H1 (cell line): ENCODE measurements around the gene STK16. TPM values are rescaled to one million over a fixed set of nuclear protein-coding genes. Genes with fewer than 3 reads are reported as not detected.

Source experiments
- CTCF ChIA-PET: fragments of 300-600 bp; sonication (Branson Sonifier 250); formaldehyde crosslinking; loops from one replicate; lab custom pipeline; 2021; ENCODE audit not compliant: partially characterized antibody; lab: Charles Lee
- POLR2A ChIA-PET: fragments of 300-600 bp; sonication (Branson Sonifier 250); formaldehyde crosslinking; loops from one replicate; lab custom pipeline; 2021; ENCODE audit warnings: inconsistent platforms; ENCODE audit not compliant: partially characterized antibody; lab: Charles Lee
- DNase-seq, 2 experiments: peaks; one replicate each; pipeline versions ENCODE4 v3.0.0 to v3.0.0-alpha.2; 2010 to 2022; ENCODE audit warnings: low spot score in 2 of 2, low read depth in 1 of 2, mixed read lengths in 1 of 2
- FAIRE-seq: peaks from 2 replicates; lab custom pipeline; 2011; peaks lifted over from hg19 to GRCh38; lab: Jason Lieb, UNC
- H2AFZ ChIP-seq: 2 replicates; pipeline ENCODE4 v1.8.1; 2012; ENCODE audit warnings: low read length, inconsistent platforms
- H2AK5ac ChIP-seq: 2 replicates; pipeline ENCODE4 v1.6.1; 2013; ENCODE audit warnings: low read depth, low read length
- H2BK120ac ChIP-seq: replicated peaks from 2 replicates; pipeline ENCODE3; 2013; ENCODE audit warnings: low read depth, low read length, inconsistent platforms
- H2BK12ac ChIP-seq: 2 replicates; pipeline ENCODE4 v1.6.1; 2013; ENCODE audit warnings: low read depth, low read length
- H2BK15ac ChIP-seq: 2 replicates; pipeline ENCODE4 v1.6.1; 2013; ENCODE audit warnings: low read length
- H2BK20ac ChIP-seq: 2 replicates; pipeline ENCODE4 v1.6.1; 2013; ENCODE audit warnings: low read length
- H2BK5ac ChIP-seq: 2 replicates; pipeline ENCODE4 v1.6.1; 2013; ENCODE audit warnings: low read depth, low read length
- H3K14ac ChIP-seq: 2 replicates; pipeline ENCODE4 v1.6.1; 2013; ENCODE audit warnings: inconsistent platforms; ENCODE audit not compliant: insufficient read length
- H3K18ac ChIP-seq: 2 replicates; pipeline ENCODE4 v1.6.1; 2013; ENCODE audit warnings: low read length; ENCODE audit errors: extremely low read depth
- H3K23ac ChIP-seq: 2 replicates; pipeline ENCODE4 v1.6.1; 2013; ENCODE audit warnings: inconsistent platforms; ENCODE audit not compliant: insufficient read length
- H3K23me2 ChIP-seq: 2 replicates; pipeline ENCODE4 v1.6.1; 2013; ENCODE audit warnings: low read depth, low read length
- H3K27ac ChIP-seq: 2 replicates; pipeline ENCODE4 v1.6.1; 2011; ENCODE audit warnings: low read depth, low read length, inconsistent platforms
- H3K27me3 ChIP-seq, 4 experiments: replicated peaks in 1 of 4; 1 replicate in 1 of 4; 2 replicates in 3 of 4; pipeline versions ENCODE4 v1.6.1 to v1.8.1; 2011 to 2013; ENCODE audit warnings: low read length in 3 of 4, mild to moderate bottlenecking in 3 of 4, inconsistent platforms in 2 of 4, mixed read lengths in 2 of 4, moderate library complexity in 1 of 4; ENCODE audit not compliant: control insufficient read depth in 3 of 4, insufficient read depth in 3 of 4; ENCODE audit errors: extremely low read depth in 1 of 4
- H3K36me3 ChIP-seq, 4 experiments: 2 replicates each; pipeline versions ENCODE4 v1.6.1 to v1.8.1; 2011 to 2013; ENCODE audit warnings: mild to moderate bottlenecking in 4 of 4, low read length in 3 of 4, moderate library complexity in 2 of 4, control low read depth in 1 of 4, inconsistent platforms in 1 of 4; ENCODE audit not compliant: insufficient read depth in 4 of 4, control insufficient read depth in 2 of 4
- H3K4ac ChIP-seq: replicated peaks from 2 replicates; pipeline ENCODE3; 2013; ENCODE audit warnings: low read length, low read depth, mixed read lengths, inconsistent platforms; ENCODE audit not compliant: insufficient read length
- H3K4me1 ChIP-seq, 4 experiments: replicated peaks in 1 of 4; 1 replicate in 1 of 4; 2 replicates in 3 of 4; pipeline versions ENCODE4 v1.6.1 to v1.8.1; 2011 to 2013; ENCODE audit warnings: low read length in 3 of 4, inconsistent platforms in 2 of 4, mixed read lengths in 1 of 4; ENCODE audit not compliant: insufficient read depth in 4 of 4, control insufficient read depth in 3 of 4
- H3K4me2 ChIP-seq, 2 experiments: 2 replicates each; pipeline versions ENCODE4 v1.6.1 to v1.8.1; 2011 to 2013; ENCODE audit warnings: low read depth in 2 of 2, low read length in 2 of 2, control low read depth in 1 of 2, inconsistent platforms in 1 of 2, mild to moderate bottlenecking in 1 of 2; ENCODE audit not compliant: insufficient read depth in 1 of 2
- H3K4me3 ChIP-seq, 4 experiments: fragments of 200-600, 300-600 bp in 1 of 4; sonication (generic), shearing (Covaris generic), sonication (Bioruptor Twin) in 1 of 4; 2 replicates each; pipeline versions ENCODE4 v1.5.1 to v1.8.1; 2011 to 2016; ENCODE audit warnings: low read length in 4 of 4, low read depth in 3 of 4, control low read depth in 2 of 4, inconsistent platforms in 2 of 4, mild to moderate bottlenecking in 2 of 4, mixed read lengths in 1 of 4, moderate library complexity in 1 of 4; ENCODE audit not compliant: insufficient read depth in 2 of 4; ENCODE audit errors: extremely low read depth in 1 of 4
- H3K56ac ChIP-seq: replicated peaks from 2 replicates; pipeline ENCODE3; 2013; ENCODE audit warnings: low read depth, mild to moderate bottlenecking, mixed read lengths, low read length, inconsistent platforms; ENCODE audit not compliant: insufficient read length
- H3K79me1 ChIP-seq: 2 replicates; pipeline ENCODE4 v1.6.1; 2013; ENCODE audit warnings: low read depth, low read length, control low read depth
- H3K79me2 ChIP-seq, 2 experiments: 2 replicates each; pipeline versions ENCODE4 v1.6.1 to v1.8.1; 2012 to 2013; ENCODE audit warnings: low read length in 2 of 2, mild to moderate bottlenecking in 2 of 2, inconsistent platforms in 1 of 2; ENCODE audit not compliant: insufficient read depth in 2 of 2, control insufficient read depth in 1 of 2
- H3K9ac ChIP-seq, 4 experiments: replicated peaks in 1 of 4; 1 replicate in 1 of 4; 2 replicates in 3 of 4; pipeline versions ENCODE4 v1.6.1 to v1.8.1; 2011 to 2013; ENCODE audit warnings: low read depth in 3 of 4, low read length in 3 of 4, control low read depth in 2 of 4, mild to moderate bottlenecking in 2 of 4, moderate library complexity in 2 of 4, inconsistent platforms in 1 of 4; ENCODE audit errors: extremely low read depth in 1 of 4
- H3K9me3 ChIP-seq, 2 experiments: 2 replicates each; pipeline versions ENCODE4 v1.6.1 to v1.8.1; 2012 to 2013; ENCODE audit warnings: mild to moderate bottlenecking in 2 of 2, moderate library complexity in 2 of 2, control low read depth in 1 of 2, inconsistent platforms in 1 of 2, low read depth in 1 of 2, low read length in 1 of 2, mixed read lengths in 1 of 2; ENCODE audit not compliant: insufficient read depth in 2 of 2
- H4K20me1 ChIP-seq, 2 experiments: replicated peaks in 1 of 2; 2 replicates each; pipeline versions ENCODE3 to v1.8.1; 2011 to 2013; ENCODE audit warnings: inconsistent platforms in 2 of 2, low read length in 2 of 2, mild to moderate bottlenecking in 1 of 2; ENCODE audit not compliant: insufficient read depth in 2 of 2, control insufficient read depth in 1 of 2
- H4K5ac ChIP-seq: 2 replicates; pipeline ENCODE4 v1.6.1; 2013; ENCODE audit warnings: low read length, low read depth, mixed read lengths, inconsistent platforms; ENCODE audit not compliant: insufficient read length
- H4K8ac ChIP-seq: 2 replicates; pipeline ENCODE4 v1.8.0; 2013; ENCODE audit warnings: mild to moderate bottlenecking, moderate library complexity, low read length, inconsistent platforms; ENCODE audit not compliant: insufficient read depth; ENCODE audit errors: extremely low read depth
- H4K91ac ChIP-seq: replicated peaks from 2 replicates; pipeline ENCODE3; 2013; ENCODE audit warnings: low read length, mixed read lengths, inconsistent platforms; ENCODE audit not compliant: insufficient read length
- ATF2 ChIP-seq: IDR thresholded peaks from 2 replicates; pipeline ENCODE4 v1.6.1; 2012; ENCODE audit warnings: low read length, inconsistent platforms
- BACH1 ChIP-seq: IDR thresholded peaks from 2 replicates; pipeline ENCODE4 v1.6.1; 2012; ENCODE audit warnings: low read length, improper control_type of control experiment
- CHD1 ChIP-seq: IDR thresholded peaks from 2 replicates; pipeline ENCODE4 v1.6.1; 2012; ENCODE audit warnings: low read depth, low read length, improper control_type of control experiment
- CTCF ChIP-seq, 3 experiments: IDR thresholded peaks; 1 replicate in 2 of 3; 2 replicates in 1 of 3; pipeline versions ENCODE4 v1.5.1 to v1.6.1; 2011; ENCODE audit warnings: low read length in 3 of 3, mild to moderate bottlenecking in 3 of 3, inconsistent platforms in 2 of 3, low read depth in 1 of 3, moderate library complexity in 1 of 3; ENCODE audit not compliant: insufficient read depth in 1 of 3; ENCODE audit errors: control extremely low read depth in 1 of 3
- EZH2 ChIP-seq: fragments of 200-600 bp; sonication (generic); IDR thresholded peaks from 2 replicates; pipeline ENCODE4 v1.7.1; 2012; ENCODE audit warnings: low read depth, mild to moderate bottlenecking, moderate library complexity, low read length, inconsistent platforms; ENCODE audit not compliant: severe bottlenecking
- KDM1A ChIP-seq: fragments of 200-600, 300-600 bp; sonication (generic); IDR thresholded peaks from 2 replicates; pipeline ENCODE4 v1.7.1; 2016; ENCODE audit warnings: mild to moderate bottlenecking, low read length, borderline replicate concordance
- RBBP5 ChIP-seq: IDR thresholded peaks from 2 replicates; pipeline ENCODE4 v1.7.1; 2012; ENCODE audit warnings: low read depth, mild to moderate bottlenecking, inconsistent platforms, low read length, moderate library complexity, borderline replicate concordance
- TBP ChIP-seq: IDR thresholded peaks from 2 replicates; pipeline ENCODE4 v1.6.1; 2011; ENCODE audit warnings: low read depth, low read length, improper control_type of control experiment
- TCF12 ChIP-seq: IDR thresholded peaks from 2 replicates; pipeline ENCODE4 v1.6.1; 2011; ENCODE audit warnings: low read depth, mild to moderate bottlenecking, low read length
- WGBS, 2 experiments: shearing (Covaris generic) in 1 of 2; methylation state at CpG; one replicate each; pipeline versions ENCODE4 v1.1.6 to v1.1.7; 2013 to 2015; ENCODE audit warnings: low lambda C conversion rate in 2 of 2, mixed read lengths in 2 of 2, inconsistent platforms in 1 of 2, low coverage in 1 of 2, missing lambda C conversion rate in 1 of 2; ENCODE audit not compliant: insufficient replicate concordance in 2 of 2, insufficient coverage in 1 of 2, insufficient read length in 1 of 2; ENCODE audit errors: extremely low coverage in 1 of 2, missing lambda C conversion rate in 1 of 2; 5-methylcytosine and 5-hydroxymethylcytosine counted together
- polyA plus RNA-seq, 7 experiments: library from polyadenylated mRNA; depleted of rRNA in 3 of 7; stranded (reverse) in 5 of 7; unstranded in 2 of 7; fragments of >200 nt in 5 of 7; fragments of 200-250 nt in 2 of 7; gene quantifications; 1 replicate in 5 of 7; 2 replicates in 1 of 7; 4 replicates in 1 of 7; pipeline versions ENCODE4 v1.2.1 to v1.2.3, GENCODE V29; 2011 to 2013; ENCODE audit warnings: missing spikeins in 2 of 7, mixed read lengths in 2 of 7
- total RNA-seq: library from RNA; stranded (reverse); fragmentation: NEBNext Ultra II Directional; extraction: Animal tissue kit (Norgen Biotek cat#: 25700); gene quantifications from 2 replicates; pipeline ENCODE4 v1.2.1, GENCODE V29; 2021

The STK16 gene
- total and polyA plus RNA-seq, 2 of the 8 experiments (the other 6 are each of a cell fraction or from before 2014, with no cell fraction given): 21.3 to 51.4 TPM

GRCh38 chr2:219299372-219299760 lies 54.1 kb downstream of the STK16 start:
- no peak overlapping the region for H2AFZ ChIP-seq
- no peaks in the 10 kb centered on the region for H3K36me3 ChIP-seq
- no peak overlapping the region for H3K14ac ChIP-seq
- 82% methylated on average over 6 of the region's 6 CpGs; no CpG with 5 or more reads in 1 of the 2 experiments for WGBS, 2 experiments
- H2BK120ac ChIP-seq: no peak overlapping the region
- H3K9ac ChIP-seq: no peak overlapping the region
- H3K79me2 ChIP-seq: no peaks in the 10 kb centered on the region
- no peak overlapping the region for H3K4me3 ChIP-seq
- H2BK5ac ChIP-seq: no peak overlapping the region
- H3K4me2 ChIP-seq: no peak overlapping the region
- H4K20me1 ChIP-seq: no peaks in the 10 kb centered on the region
- H3K4ac ChIP-seq: no peak overlapping the region
- H4K91ac ChIP-seq: no peak overlapping the region
- no peak overlapping the region for H2BK15ac ChIP-seq
- H3K18ac ChIP-seq: no peak overlapping the region
- H2BK20ac ChIP-seq: peak overlapping the region; percentile 6; the same call in 1 of the 2 replicates
- FAIRE-seq: no peak
- peaks cover 0 to 4% (median 3%) of the 10 kb centered on the region in 4 experiments; a peak in 4 of 7 replicates for H3K4me1 ChIP-seq
- H3K27me3 ChIP-seq: peaks cover 0 to 28% (median 15%) of the 10 kb centered on the region in 4 experiments; a peak in 6 of 7 replicates
- H3K9me3 ChIP-seq: no peaks in the 10 kb centered on the region
- H3K23me2 ChIP-seq: peaks cover under 1% of the 10 kb centered on the region; the same call in 1 of the 2 replicates
- ChIA-PET CTCF (interaction anchor here (0.6 to 13.4 kb wide), 46 partner anchors 7 to 297 kb away, joined by 3 to 118 read pairs (median 4); partner anchors contain the start of genes DNAJB2, GLB1L, PTPRN and SLC23A3), POLR2A (interaction anchor here (1.0 to 3.7 kb wide), 4 partner anchors 12 to 80 kb away, joined by 3 to 19 read pairs (median 5); partner anchors contain the start of genes ABCB6, GLB1L and STK16)
- no peak overlapping the region for H3K56ac ChIP-seq
- no peak overlapping the region for H3K23ac ChIP-seq
- DNase-seq: no peak
- no peak overlapping the region for H3K27ac ChIP-seq
- 0 out of 2 replicates have a peak overlapping the region, but pooled peaks have one; percentile 4 for H4K8ac ChIP-seq
- H4K5ac ChIP-seq: no peak overlapping the region
- no peaks in the 10 kb centered on the region; the same call in 1 of the 2 replicates for H3K79me1 ChIP-seq
- H2AK5ac ChIP-seq: no peak overlapping the region
- H2BK12ac ChIP-seq: no peak overlapping the region
- TF ChIP-seq EZH2 (no peak), CTCF (IDR thresholded peaks at IDR 0.05; ENCODE audit: control extremely low read depth in 1 of 3, insufficient read depth in 1 of 3, low read depth in 1 of 3, low read length in 3 of 3) (no peak), ATF2 (no peak), CHD1 (no peak), RBBP5 (no peak), BACH1 (no peak), KDM1A (no peak), TBP (no peak), TCF12 (no peak)
